ENCODE data around the gene DDIAS.
"Not testable (repeated sequence)": the region's sequence is repeated elsewhere in the genome, so short reads cannot be mapped to it uniquely, and the experiment has no call there.

The DDIAS gene

GRCh38 chr11:82936261-82936660 is 34.7 kb downstream of the DDIAS start:
- peak; percentile 80 to 85 for DNase-seq (ENCODE audit: low read depth in 2 of 2)
- no peak overlapping the region for H3K4me3 ChIP-seq (replicated peaks in 1 of 2; ENCODE audit: low read depth in 2 of 2, low read length in 2 of 2)

GRCh38 chr11:82937554-82937953 is 36.0 kb downstream of the DDIAS start:
- no peak overlapping the region for H3K4me3 ChIP-seq (replicated peaks in 1 of 2; ENCODE audit: low read depth in 2 of 2, low read length in 2 of 2)
- no peak for TF ChIP-seq CTCF (IDR thresholded peaks at IDR 0.05; ENCODE audit: low read depth, low read length)

More at GRCh38 chr11:82936261-82936660, 34.7 kb downstream of the DDIAS start:
- no peak for TF ChIP-seq CTCF (IDR thresholded peaks at IDR 0.05; ENCODE audit: low read depth, low read length)

GRCh38 chr11:82939456-82939855 is 37.9 kb downstream of the DDIAS start:
- no peak for DNase-seq (ENCODE audit: low read depth in 2 of 2)
- H3K4me3 ChIP-seq (replicated peaks in 1 of 2; ENCODE audit: low read depth in 2 of 2, low read length in 2 of 2), result no peak overlapping the region
- TF ChIP-seq CTCF (IDR thresholded peaks at IDR 0.05; ENCODE audit: low read depth, low read length), result no peak

More at GRCh38 chr11:82937554-82937953, 36.0 kb downstream of the DDIAS start:
- DNase-seq (ENCODE audit: low read depth in 2 of 2), result no peak

- no peak overlapping the region for H3K4me3 ChIP-seq (replicated peaks in 1 of 2; ENCODE audit: low read depth in 2 of 2, low read length in 2 of 2)
- TF ChIP-seq CTCF (IDR thresholded peaks at IDR 0.05; ENCODE audit: low read depth, low read length), result no peak
- no peak for DNase-seq (ENCODE audit: low read depth in 2 of 2)
Observed at GRCh38 chr11:82942376-82942775, 40.8 kb downstream of the DDIAS start.

GRCh38 chr11:82943430-82943829 is 41.9 kb downstream of the DDIAS start:
- H3K4me3 ChIP-seq (replicated peaks in 1 of 2; ENCODE audit: low read depth in 2 of 2, low read length in 2 of 2); DNase-seq (ENCODE audit: low read depth in 2 of 2): not testable (repeated sequence)

- no peak overlapping the region for H3K4me3 ChIP-seq (replicated peaks in 1 of 2; ENCODE audit: low read depth in 2 of 2, low read length in 2 of 2)
- no peak for TF ChIP-seq CTCF (IDR thresholded peaks at IDR 0.05; ENCODE audit: low read depth, low read length)
- DNase-seq (ENCODE audit: low read depth in 2 of 2), result no peak
Observed at GRCh38 chr11:82944198-82944597, 42.7 kb downstream of the DDIAS start.

GRCh38 chr11:82945041-82945440 is 43.5 kb downstream of the DDIAS start:
- not testable (repeated sequence) for H3K4me3 ChIP-seq (replicated peaks in 1 of 2; ENCODE audit: low read depth in 2 of 2, low read length in 2 of 2); DNase-seq (ENCODE audit: low read depth in 2 of 2)

GRCh38 chr11:82945682-82946081 is 44.1 kb downstream of the DDIAS start:
- no peak for DNase-seq (ENCODE audit: low read depth in 2 of 2)
- no peak overlapping the region for H3K4me3 ChIP-seq (replicated peaks in 1 of 2; ENCODE audit: low read depth in 2 of 2, low read length in 2 of 2)
- no peak for TF ChIP-seq CTCF (IDR thresholded peaks at IDR 0.05; ENCODE audit: low read depth, low read length)

Measured in cardiac fibroblast (primary cell).